ENCODE results near the gene KDM2B. TPM values are rescaled to one million over a fixed set of nuclear protein-coding genes. Genes with fewer than 3 reads are reported as not detected.

KDM2B gene
- polyA plus RNA-seq, 1 donor from 2014 or later = 49.0 TPM

- peaks cover 7% of the 10 kb centered on the region for H3K36me3 Mint-ChIP-seq
- peaks cover 16 to 23% (median 23%) of the 10 kb centered on the region in 3 donors for H3K4me1 Mint-ChIP-seq
- H3K27me3 Mint-ChIP-seq = no peaks in the 10 kb centered on the region
- H3K27ac Mint-ChIP-seq = peak overlapping the region; percentile 76 to 78 (median 78)
- no peaks in the 10 kb centered on the region for H3K9me3 Mint-ChIP-seq
- peak overlapping the region; percentile 91 to 99 (median 96) for H3K4me3 Mint-ChIP-seq
Observed at GRCh38 chr12:121578230-121579189, 2.3 kb downstream of the KDM2B start.

- Mint-ChIP-seq H3K4me1 (peaks cover 14 to 23% (median 21%) of the 10 kb centered on the region in 3 donors), H3K27me3 (no peaks in the 10 kb centered on the region), H3K27ac (peak overlapping the region; percentile 27 to 63 (median 51)), H3K4me3 (peak overlapping the region; percentile 49 to 85 (median 62)), H3K9me3 (no peaks in the 10 kb centered on the region), H3K36me3 (peaks cover 7% of the 10 kb centered on the region)
Observed at GRCh38 chr12:121577443-121578180, 3.2 kb downstream of the KDM2B start.

- peaks cover 13 to 20% (median 17%) of the 10 kb centered on the region in 3 donors for H3K4me1 Mint-ChIP-seq
- peaks cover 9% of the 10 kb centered on the region for H3K36me3 Mint-ChIP-seq
- peak overlapping the region in 3 of 4 donors; percentile 49 to 85 (median 56) for H3K4me3 Mint-ChIP-seq
- H3K27ac Mint-ChIP-seq = peak overlapping the region; percentile 27 to 63 (median 51)
- H3K9me3 Mint-ChIP-seq = no peaks in the 10 kb centered on the region
- no peaks in the 10 kb centered on the region for H3K27me3 Mint-ChIP-seq
Observed at GRCh38 chr12:121576851-121577391, 3.9 kb downstream of the KDM2B start.

- Mint-ChIP-seq H3K4me3 (peak overlapping the region in 2 of 4 donors; percentile 54 to 85), H3K27ac (peak overlapping the region in 2 of 3 donors; percentile 60 to 61), H3K4me1 (peaks cover 8 to 14% (median 9%) of the 10 kb centered on the region in 3 donors), H3K9me3 (no peaks in the 10 kb centered on the region), H3K27me3 (no peaks in the 10 kb centered on the region), H3K36me3 (peaks cover 10% of the 10 kb centered on the region)
Observed at GRCh38 chr12:121575952-121576625, 4.7 kb downstream of the KDM2B start.

- Mint-ChIP-seq H3K27me3 (no peaks in the 10 kb centered on the region), H3K36me3 (peaks cover 12% of the 10 kb centered on the region), H3K4me3 (peak overlapping the region in 1 of 4 donors; percentile 48), H3K4me1 (peaks cover 5 to 9% (median 8%) of the 10 kb centered on the region in 3 donors), H3K27ac (peak overlapping the region in 2 of 3 donors; percentile 10 to 71), H3K9me3 (no peaks in the 10 kb centered on the region)
Observed at GRCh38 chr12:121575051-121575450, 5.8 kb downstream of the KDM2B start.

GRCh38 chr12:121574025-121574424 is 6.8 kb downstream of the KDM2B start:
- H3K9me3 Mint-ChIP-seq = no peaks in the 10 kb centered on the region
- peaks cover 5% of the 10 kb centered on the region in 3 donors for H3K4me1 Mint-ChIP-seq
- H3K27me3 Mint-ChIP-seq = no peaks in the 10 kb centered on the region
- H3K4me3 Mint-ChIP-seq = peak overlapping the region in 1 of 4 donors; percentile 16
- peaks cover 12% of the 10 kb centered on the region for H3K36me3 Mint-ChIP-seq
- H3K27ac Mint-ChIP-seq = peak overlapping the region in 1 of 3 donors; percentile 56

GRCh38 chr12:121571920-121572319 is 8.9 kb downstream of the KDM2B start:
- H3K27me3 Mint-ChIP-seq = no peaks in the 10 kb centered on the region
- H3K4me3 Mint-ChIP-seq = peak overlapping the region in 1 of 4 donors; percentile 17

GRCh38 chr12:121570467-121571283 is 10.1 kb downstream of the KDM2B start:
- H3K4me1 Mint-ChIP-seq = peaks cover 4 to 8% (median 7%) of the 10 kb centered on the region in 3 donors
- peak overlapping the region in 1 of 3 donors; percentile 43 for H3K27ac Mint-ChIP-seq
- no peaks in the 10 kb centered on the region for H3K9me3 Mint-ChIP-seq
- no peak overlapping the region for H3K4me3 Mint-ChIP-seq
- no peaks in the 10 kb centered on the region for H3K27me3 Mint-ChIP-seq
- peaks cover 12% of the 10 kb centered on the region for H3K36me3 Mint-ChIP-seq

More at GRCh38 chr12:121571920-121572319, 8.9 kb downstream of the KDM2B start:
- Mint-ChIP-seq H3K27ac (no peak overlapping the region), H3K9me3 (no peaks in the 10 kb centered on the region), H3K36me3 (peaks cover 12% of the 10 kb centered on the region), H3K4me1 (peaks cover 5 to 8% (median 7%) of the 10 kb centered on the region in 3 donors)

- Mint-ChIP-seq H3K4me3 (no peak overlapping the region), H3K27me3 (no peaks in the 10 kb centered on the region), H3K9me3 (no peaks in the 10 kb centered on the region), H3K4me1 (peaks cover 4 to 8% (median 7%) of the 10 kb centered on the region in 3 donors), H3K36me3 (peaks cover 9% of the 10 kb centered on the region), H3K27ac (no peak overlapping the region)
Observed at GRCh38 chr12:121568971-121569751, 11.7 kb downstream of the KDM2B start.

GRCh38 chr12:121568518-121568917 is 12.3 kb downstream of the KDM2B start:
- Mint-ChIP-seq H3K36me3 (peaks cover 5% of the 10 kb centered on the region), H3K4me1 (peaks cover 4 to 9% (median 5%) of the 10 kb centered on the region in 3 donors), H3K27ac (peak overlapping the region in 2 of 3 donors; percentile 2 to 39), H3K27me3 (no peaks in the 10 kb centered on the region), H3K4me3 (no peak overlapping the region), H3K9me3 (no peaks in the 10 kb centered on the region)

- Mint-ChIP-seq H3K27ac (no peak overlapping the region), H3K4me1 (peaks cover 16 to 20% (median 17%) of the 10 kb centered on the region in 3 donors), H3K9me3 (no peaks in the 10 kb centered on the region), H3K27me3 (no peaks in the 10 kb centered on the region), H3K4me3 (no peak overlapping the region), H3K36me3 (no peaks in the 10 kb centered on the region)
Observed at GRCh38 chr12:121565076-121565475, 15.7 kb downstream of the KDM2B start.

GRCh38 chr12:121562488-121562887 is 18.3 kb downstream of the KDM2B start:
- H3K27ac Mint-ChIP-seq = peak overlapping the region in 2 of 3 donors; percentile 71 to 77
- H3K36me3 Mint-ChIP-seq = no peaks in the 10 kb centered on the region
- no peaks in the 10 kb centered on the region for H3K9me3 Mint-ChIP-seq
- H3K4me1 Mint-ChIP-seq = peaks cover 13 to 30% (median 28%) of the 10 kb centered on the region in 3 donors
- H3K27me3 Mint-ChIP-seq = no peaks in the 10 kb centered on the region
- no peak overlapping the region for H3K4me3 Mint-ChIP-seq

GRCh38 chr12:121561009-121561395 is 19.8 kb downstream of the KDM2B start:
- Mint-ChIP-seq H3K36me3 (no peaks in the 10 kb centered on the region), H3K9me3 (no peaks in the 10 kb centered on the region), H3K27me3 (no peaks in the 10 kb centered on the region), H3K4me3 (peak overlapping the region in 1 of 4 donors; percentile 55), H3K27ac (peak overlapping the region in 2 of 3 donors; percentile 77 to 88), H3K4me1 (peaks cover 13 to 31% (median 30%) of the 10 kb centered on the region in 3 donors)
